Vagina (tissue), 2 donors: ENCODE data around the gene PKD1L1. TPM values are rescaled to one million over a fixed set of nuclear protein-coding genes. Genes with fewer than 3 reads are reported as not detected.

Source experiments
- DNase-seq, 2 donors: peaks; one replicate each; pipeline ENCODE4 v3.0.0-alpha.2; 2017; ENCODE audit errors: extremely low spot score in 2 of 2
- H3K27ac ChIP-seq: fragments of 200-600 bp; sonication (generic); one replicate; pipeline ENCODE4 v1.5.1; 2019
- H3K27me3 ChIP-seq: fragments of 200-600 bp; sonication (generic); one replicate; pipeline ENCODE4 v1.5.1; 2019
- H3K36me3 ChIP-seq, 2 donors: fragments of 200-600 bp; sonication (generic); one replicate each; pipeline ENCODE4 v1.5.1; 2017 to 2019
- H3K4me1 ChIP-seq: fragments of 200-600 bp; sonication (generic); one replicate; pipeline ENCODE4 v1.5.1; 2019
- H3K4me3 ChIP-seq, 2 donors: fragments of 200-600 bp; sonication (generic); 1 replicate in 1 of 2; 2 replicates in 1 of 2; pipeline ENCODE4 v1.5.1; 2016 to 2019
- H3K9me3 ChIP-seq: fragments of 200-600 bp; sonication (generic); one replicate; pipeline ENCODE4 v1.5.1; 2019
- POLR2A ChIP-seq, 2 donors: fragments of 450-650 bp; IDR thresholded peaks; one replicate each; pipeline ENCODE4 v1.6.1; 2017; ENCODE audit warnings: antibody characterized with exemption in 2 of 2, mild to moderate bottlenecking in 2 of 2, moderate library complexity in 2 of 2
- POLR2AphosphoS5 ChIP-seq, 2 donors: sonication (generic); formaldehyde crosslinking; IDR thresholded peaks; one replicate each; pipeline ENCODE4 v1.9.0; 2017; ENCODE audit warnings: antibody characterized with exemption in 2 of 2, mild to moderate bottlenecking in 2 of 2, low read depth in 1 of 2; ENCODE audit not compliant: insufficient read depth in 1 of 2
- intact Hi-C: fragments of 100-400 bp; cut with DNase I; formaldehyde crosslinking; loops from one replicate; pipeline ENCODE4 v1.15.1; 2023
- total RNA-seq: library from RNA; depleted of rRNA; stranded (reverse); fragments of >200 nt; gene quantifications from one replicate; pipeline ENCODE4 v1.2.3, GENCODE V29; 2016
- TF ChIP-seq, protein P1 (sequence below), 3 experiments: fragments of 450-650 bp in 2 of 3; fragments of 200-600 bp in 1 of 3; sonication (generic) in 1 of 3; IDR thresholded peaks; one replicate each; pipeline ENCODE4 v1.5.1; 2017 to 2019; ENCODE audit warnings: antibody characterized with exemption in 3 of 3, mild to moderate bottlenecking in 2 of 3, moderate library complexity in 2 of 3

PKD1L1 gene
- total RNA-seq, 1 donor from 2014 or later, result 0.49 TPM

DNA sequence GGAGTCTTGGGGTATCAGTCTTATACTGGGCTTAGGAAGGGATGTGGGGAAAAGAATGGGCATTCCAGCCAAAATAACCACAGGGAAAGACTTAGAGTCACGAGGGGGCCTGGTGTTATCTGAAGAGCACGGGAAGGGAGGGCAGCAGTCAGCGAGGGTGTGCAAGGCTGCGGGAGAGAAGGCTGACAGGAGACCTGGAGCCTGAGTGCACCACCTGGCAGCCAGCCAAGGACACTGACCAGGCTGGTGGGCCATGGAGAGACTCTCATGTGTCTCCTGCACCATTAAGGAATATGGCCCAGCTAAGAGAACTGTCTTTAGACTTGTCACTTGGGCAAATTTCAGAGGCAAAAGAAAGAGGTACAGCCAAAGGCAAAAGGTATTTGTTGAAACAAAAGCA lies 69.6 kb downstream of the PKD1L1 start:
- no peaks in the 10 kb centered on the region for H3K4me1 ChIP-seq
- no peaks in the 10 kb centered on the region for H3K27me3 ChIP-seq
- H3K4me3 ChIP-seq, result no peak overlapping the region
- H3K27ac ChIP-seq, result no peak overlapping the region
- H3K9me3 ChIP-seq, result no peaks in the 10 kb centered on the region
- TF ChIP-seq, protein P1, sequence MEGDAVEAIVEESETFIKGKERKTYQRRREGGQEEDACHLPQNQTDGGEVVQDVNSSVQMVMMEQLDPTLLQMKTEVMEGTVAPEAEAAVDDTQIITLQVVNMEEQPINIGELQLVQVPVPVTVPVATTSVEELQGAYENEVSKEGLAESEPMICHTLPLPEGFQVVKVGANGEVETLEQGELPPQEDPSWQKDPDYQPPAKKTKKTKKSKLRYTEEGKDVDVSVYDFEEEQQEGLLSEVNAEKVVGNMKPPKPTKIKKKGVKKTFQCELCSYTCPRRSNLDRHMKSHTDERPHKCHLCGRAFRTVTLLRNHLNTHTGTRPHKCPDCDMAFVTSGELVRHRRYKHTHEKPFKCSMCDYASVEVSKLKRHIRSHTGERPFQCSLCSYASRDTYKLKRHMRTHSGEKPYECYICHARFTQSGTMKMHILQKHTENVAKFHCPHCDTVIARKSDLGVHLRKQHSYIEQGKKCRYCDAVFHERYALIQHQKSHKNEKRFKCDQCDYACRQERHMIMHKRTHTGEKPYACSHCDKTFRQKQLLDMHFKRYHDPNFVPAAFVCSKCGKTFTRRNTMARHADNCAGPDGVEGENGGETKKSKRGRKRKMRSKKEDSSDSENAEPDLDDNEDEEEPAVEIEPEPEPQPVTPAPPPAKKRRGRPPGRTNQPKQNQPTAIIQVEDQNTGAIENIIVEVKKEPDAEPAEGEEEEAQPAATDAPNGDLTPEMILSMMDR (IDR thresholded peaks at IDR 0.05), result no peak
- no peak for TF ChIP-seq POLR2A (IDR thresholded peaks at IDR 0.05)
- no peak for TF ChIP-seq POLR2AphosphoS5 (IDR thresholded peaks at IDR 0.05; ENCODE audit: insufficient read depth in 1 of 2, low read depth in 1 of 2)
- intact Hi-C loops, result no loop called here
- no peak for DNase-seq
- no peaks in the 10 kb centered on the region for H3K36me3 ChIP-seq

DNA sequence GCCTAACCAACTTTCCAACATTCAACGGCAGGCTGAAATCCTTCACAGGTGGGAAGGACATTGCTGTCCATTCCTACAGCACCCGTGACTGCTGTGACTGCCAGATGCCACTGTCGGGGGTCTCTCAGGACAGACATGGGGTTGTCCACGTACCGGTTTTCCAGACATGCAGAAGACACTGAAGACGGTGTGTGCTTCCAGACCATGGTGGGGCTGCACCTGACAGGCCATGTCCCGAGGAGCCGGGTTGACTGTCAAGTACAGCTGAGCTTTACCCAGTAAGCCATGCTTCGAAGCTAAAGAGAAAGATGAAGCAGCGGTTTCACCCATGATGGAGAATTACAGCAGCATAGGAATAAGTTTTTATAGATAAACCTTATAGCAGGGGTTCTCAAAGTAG lies 70.9 kb downstream of the PKD1L1 start:
- intact Hi-C loops, result no loop called here
- Histone ChIP-seq H3K36me3 (no peaks in the 10 kb centered on the region), H3K27ac (no peak overlapping the region), H3K4me1 (no peaks in the 10 kb centered on the region), H3K4me3 (no peak overlapping the region), H3K27me3 (no peaks in the 10 kb centered on the region), H3K9me3 (no peaks in the 10 kb centered on the region)
- DNase-seq, result no peak
- no peak for TF ChIP-seq POLR2A (IDR thresholded peaks at IDR 0.05)
- TF ChIP-seq, protein P1 (IDR thresholded peaks at IDR 0.05), result no peak
- no peak for TF ChIP-seq POLR2AphosphoS5 (IDR thresholded peaks at IDR 0.05; ENCODE audit: insufficient read depth in 1 of 2, low read depth in 1 of 2)

DNA sequence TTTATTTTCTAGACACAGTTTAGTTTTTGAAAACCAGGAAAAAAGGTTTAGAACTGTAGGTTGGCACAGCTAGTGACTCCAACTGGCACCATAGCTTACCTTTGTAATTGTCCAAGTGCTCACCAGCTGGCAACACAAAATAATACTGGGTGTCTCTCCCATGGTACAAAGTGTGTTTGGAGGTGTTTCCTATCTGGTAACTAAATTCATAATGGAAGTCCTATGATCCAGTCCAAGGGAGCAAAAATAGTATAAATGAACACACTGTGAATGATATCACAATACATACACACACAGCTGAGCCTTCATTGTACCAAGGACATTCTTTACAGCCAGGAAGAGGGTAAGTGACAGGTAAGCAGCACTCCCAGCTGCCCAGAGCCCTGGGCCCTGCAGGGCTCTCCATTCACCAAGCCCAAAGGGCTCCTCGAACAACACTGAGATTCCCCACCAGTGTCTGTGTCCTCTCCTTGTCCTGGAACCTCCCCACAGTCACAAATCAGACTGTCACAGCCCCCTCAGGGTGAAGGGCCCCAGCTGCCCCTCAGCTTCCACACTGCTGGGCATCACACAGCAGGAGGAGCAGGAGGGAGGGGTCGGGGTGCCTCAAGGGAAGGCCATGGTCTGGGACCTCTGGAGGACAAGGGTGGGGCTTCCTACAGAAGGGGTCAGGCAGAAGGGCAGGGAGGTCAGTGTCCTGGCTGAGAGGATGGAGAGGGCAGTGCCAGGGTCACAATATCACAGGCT lies 72.1 kb downstream of the PKD1L1 start:
- Histone ChIP-seq H3K4me3 (no peak overlapping the region), H3K9me3 (no peaks in the 10 kb centered on the region), H3K27me3 (no peaks in the 10 kb centered on the region), H3K4me1 (no peaks in the 10 kb centered on the region), H3K36me3 (no peaks in the 10 kb centered on the region), H3K27ac (no peak overlapping the region)
- DNase-seq, result no peak
- intact Hi-C loops, result no loop called here
- TF ChIP-seq, protein P1 (IDR thresholded peaks at IDR 0.05), result no peak
- TF ChIP-seq POLR2AphosphoS5 (IDR thresholded peaks at IDR 0.05; ENCODE audit: insufficient read depth in 1 of 2, low read depth in 1 of 2) (no peak), POLR2A (IDR thresholded peaks at IDR 0.05) (no peak)

DNA sequence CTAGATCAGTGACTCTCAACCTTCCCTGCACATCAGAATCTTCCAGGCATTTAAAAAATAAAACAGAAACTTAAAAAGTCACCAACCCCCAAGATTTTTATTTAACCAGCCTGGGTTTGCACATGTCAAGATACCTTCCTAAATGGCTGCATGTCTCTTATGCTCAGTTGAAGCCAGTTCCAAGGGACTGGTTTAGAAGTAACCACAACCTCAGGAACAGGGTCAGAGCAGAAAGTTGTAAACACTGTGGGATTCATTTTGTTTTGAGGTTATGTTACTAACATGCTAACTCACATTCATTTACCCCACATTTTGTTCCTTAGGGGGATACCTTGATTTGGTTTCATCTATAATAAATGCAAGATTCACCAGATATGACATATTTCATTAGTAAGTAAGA lies 72.9 kb downstream of the PKD1L1 start:
- TF ChIP-seq POLR2AphosphoS5 (IDR thresholded peaks at IDR 0.05; ENCODE audit: insufficient read depth in 1 of 2, low read depth in 1 of 2) (no peak), POLR2A (IDR thresholded peaks at IDR 0.05) (no peak)
- TF ChIP-seq, protein P1 (IDR thresholded peaks at IDR 0.05), result no peak
- intact Hi-C loops, result no loop called here
- Histone ChIP-seq H3K27ac (no peak overlapping the region), H3K27me3 (no peaks in the 10 kb centered on the region), H3K4me3 (no peak overlapping the region), H3K36me3 (no peaks in the 10 kb centered on the region), H3K4me1 (no peaks in the 10 kb centered on the region), H3K9me3 (no peaks in the 10 kb centered on the region)
- DNase-seq, result no peak

DNA sequence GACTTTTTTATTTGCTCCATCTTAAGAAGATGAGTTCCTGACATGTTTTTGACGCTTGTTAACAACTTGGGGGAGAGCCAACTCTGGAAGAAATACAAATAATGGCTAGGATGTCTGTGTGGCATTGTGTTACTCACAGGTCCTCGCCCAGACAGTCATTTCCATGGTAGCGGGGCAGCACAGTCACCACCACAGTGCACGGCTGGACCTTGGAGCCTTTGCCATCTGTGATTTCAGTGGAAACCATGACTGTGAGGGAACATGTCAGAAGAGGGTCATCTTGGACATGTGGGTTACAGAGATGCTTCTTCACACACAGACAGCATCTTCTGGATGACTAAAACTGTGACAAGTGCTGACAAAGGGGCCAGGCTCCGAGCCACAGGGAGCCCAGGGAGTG lies 74.5 kb downstream of the PKD1L1 start:
- intact Hi-C loops, result no loop called here
- no peak for DNase-seq

More for the DNA sequence above, 74.5 kb downstream of the PKD1L1 start:
- TF ChIP-seq, protein P1 (IDR thresholded peaks at IDR 0.05), result no peak
- no peak for TF ChIP-seq POLR2A (IDR thresholded peaks at IDR 0.05)
- no peak for TF ChIP-seq POLR2AphosphoS5 (IDR thresholded peaks at IDR 0.05; ENCODE audit: insufficient read depth in 1 of 2, low read depth in 1 of 2)
- H3K27me3 ChIP-seq, result no peaks in the 10 kb centered on the region
- no peaks in the 10 kb centered on the region for H3K36me3 ChIP-seq
- H3K9me3 ChIP-seq, result no peaks in the 10 kb centered on the region
- no peak overlapping the region for H3K4me3 ChIP-seq
- no peaks in the 10 kb centered on the region for H3K4me1 ChIP-seq
- no peak overlapping the region for H3K27ac ChIP-seq
